HepG2 (cell line): ENCODE data around the gene GRIP2. TPM values are rescaled to one million over a fixed set of nuclear protein-coding genes. Genes with fewer than 3 reads are reported as not detected.

Source experiments
- ATAC-seq: fragments of 200-7000 bp; cut with Tn5 transposase; 3 replicates; pipeline ENCODE4 v1.9.1; 2020; ENCODE audit warnings: mild to moderate bottlenecking, moderate library complexity
- BruUV-seq: library from RNA; stranded (reverse); fragments of 400-500 nt; replicated peaks from 2 replicates; lab custom pipeline; 2021; lab: Mats Ljungman, UMichigan
- CTCF ChIA-PET: fragments of 300-600 bp; formaldehyde crosslinking; extraction: SDS; loops from one replicate; lab custom pipeline; 2021; ENCODE audit warnings: low total read pairs, inconsistent platforms, low intra/inter-chr PET ratio; lab: Yijun Ruan, JAX
- POLR2A ChIA-PET: fragments of 350-600 bp; sonication (Branson Sonifier 250); formaldehyde crosslinking; loops from one replicate; lab custom pipeline; 2020; ENCODE audit warnings: antibody characterized with exemption, inconsistent platforms; lab: Yijun Ruan, JAX
- DNase-seq: peaks from one replicate; pipeline ENCODE4 v3.0.0-alpha.2; 2015; ENCODE audit warnings: low spot score
- FAIRE-seq: peaks from 3 replicates; lab custom pipeline; 2011; peaks lifted over from hg19 to GRCh38; lab: Jason Lieb, UNC
- H2AFZ ChIP-seq: one replicate; pipeline ENCODE4 v1.6.1; 2011; ENCODE audit warnings: low read length, inconsistent platforms
- H3K27ac ChIP-seq: fragments of 300-600 bp; 3 replicates; pipeline ENCODE4 v1.8.0; 2011; ENCODE audit warnings: mixed run types, mild to moderate bottlenecking, mixed read lengths, low read length, inconsistent platforms; ENCODE audit not compliant: insufficient read depth; ENCODE audit errors: extremely low read length
- H3K27me3 ChIP-seq, 2 experiments: fragments of 200-600 bp in 1 of 2; 2 replicates in 1 of 2; 3 replicates in 1 of 2; pipeline versions ENCODE4 v1.6.0 to v1.8.0; 2011; ENCODE audit warnings: low read length in 2 of 2, mild to moderate bottlenecking in 2 of 2, moderate library complexity in 2 of 2, inconsistent platforms in 1 of 2; ENCODE audit not compliant: insufficient read depth in 2 of 2, control insufficient read depth in 1 of 2
- H3K36me3 ChIP-seq, 2 experiments: fragments of 200-600 bp in 1 of 2; replicated peaks in 1 of 2; 2 replicates in 1 of 2; 3 replicates in 1 of 2; pipeline versions ENCODE4 v1.5.1 to v1.8.0; 2011; ENCODE audit warnings: low read length in 2 of 2, inconsistent platforms in 1 of 2; ENCODE audit not compliant: insufficient read depth in 2 of 2, control insufficient read depth in 1 of 2
- H3K4me1 ChIP-seq: 2 replicates; pipeline ENCODE4 v1.5.1; 2012; ENCODE audit warnings: low read length, inconsistent platforms; ENCODE audit not compliant: insufficient read depth
- H3K4me2 ChIP-seq: 2 replicates; pipeline ENCODE4 v1.6.0; 2011; ENCODE audit warnings: low read depth, low read length, inconsistent platforms
- H3K4me3 ChIP-seq, 3 experiments: fragments of 200-600 bp in 1 of 3; sonication (generic), shearing (Covaris generic) in 1 of 3; replicated peaks in 1 of 3; 2 replicates each; pipeline ENCODE4 v1.5.1; 2011 to 2016; ENCODE audit warnings: low read length in 3 of 3, inconsistent platforms in 2 of 3, low read depth in 2 of 3, mild to moderate bottlenecking in 2 of 3, control low read depth in 1 of 3, mixed read lengths in 1 of 3; ENCODE audit not compliant: insufficient read depth in 1 of 3
- H3K79me2 ChIP-seq: one replicate; pipeline ENCODE4 v1.6.1; 2011; ENCODE audit warnings: low read length, inconsistent platforms; ENCODE audit not compliant: insufficient read depth
- H3K9ac ChIP-seq: 2 replicates; pipeline ENCODE4 v1.6.0; 2011; ENCODE audit warnings: mild to moderate bottlenecking, low read depth, low read length, inconsistent platforms; ENCODE audit not compliant: insufficient read depth
- H3K9me3 ChIP-seq: 2 replicates; pipeline ENCODE4 v1.5.1; 2012; ENCODE audit warnings: mild to moderate bottlenecking, low read length
- H4K20me1 ChIP-seq: 2 replicates; pipeline ENCODE4 v1.6.0; 2011; ENCODE audit warnings: inconsistent platforms, mild to moderate bottlenecking, low read length, moderate library complexity; ENCODE audit not compliant: insufficient read depth
- FOSL2 ChIP-seq: sonication (generic); formaldehyde crosslinking; IDR thresholded peaks from 2 replicates; pipeline ENCODE4 v1.4.0; 2020; ENCODE audit warnings: missing genetic modification reagents
- FOXA1 ChIP-seq, 2 experiments: fragments of 450-650 bp in 1 of 2; sonication (generic) in 1 of 2; formaldehyde crosslinking in 1 of 2; IDR thresholded peaks; 2 replicates each; pipeline versions ENCODE4 v1.4.0 to v1.6.1; 2016 to 2020; ENCODE audit warnings: missing genetic modification reagents in 1 of 2
- MLLT10 ChIP-seq: sonication (generic); formaldehyde crosslinking; IDR thresholded peaks from 2 replicates; pipeline ENCODE4 v1.4.0; 2020; ENCODE audit warnings: missing genetic modification reagents
- SCMH1 ChIP-seq: sonication (generic); formaldehyde crosslinking; IDR thresholded peaks from 2 replicates; pipeline ENCODE4 v1.9.0; 2021; ENCODE audit warnings: missing genetic modification reagents, mild to moderate bottlenecking, borderline replicate concordance
- ZNF18 ChIP-seq: sonication (generic); formaldehyde crosslinking; IDR thresholded peaks from 2 replicates; pipeline ENCODE4 v1.8.0; 2022; ENCODE audit warnings: mild to moderate bottlenecking, missing genetic modification reagents; ENCODE audit not compliant: insufficient replicate concordance
- ZNF235 ChIP-seq: sonication (generic); formaldehyde crosslinking; IDR thresholded peaks from 2 replicates; pipeline ENCODE4 v1.8.1; 2023; ENCODE audit warnings: mild to moderate bottlenecking, missing genetic modification reagents, borderline replicate concordance
- ZNF281 ChIP-seq: sonication (generic); formaldehyde crosslinking; IDR thresholded peaks from 2 replicates; pipeline ENCODE4 v1.4.0; 2020; ENCODE audit warnings: missing genetic modification reagents, borderline replicate concordance
- ZNF337 ChIP-seq: sonication (generic); formaldehyde crosslinking; IDR thresholded peaks from 2 replicates; pipeline ENCODE4 v1.5.1; 2020; ENCODE audit warnings: missing genetic modification reagents, low read depth, mild to moderate bottlenecking, borderline replicate concordance
- ZNF557 ChIP-seq: sonication (generic); formaldehyde crosslinking; IDR thresholded peaks from 2 replicates; pipeline ENCODE4 v1.4.0; 2020; ENCODE audit warnings: missing genetic modification reagents
- ZNF713 ChIP-seq: sonication (generic); formaldehyde crosslinking; IDR thresholded peaks from 2 replicates; pipeline ENCODE4 v1.4.0; 2020; ENCODE audit warnings: mild to moderate bottlenecking, missing genetic modification reagents
- ZNF737 ChIP-seq: sonication (generic); formaldehyde crosslinking; IDR thresholded peaks from 2 replicates; pipeline ENCODE4 v1.5.0; 2020; ENCODE audit warnings: missing genetic modification reagents, mild to moderate bottlenecking, borderline replicate concordance
- ZNF749 ChIP-seq: sonication (generic); formaldehyde crosslinking; IDR thresholded peaks from 2 replicates; pipeline ENCODE4 v1.8.0; 2022; ENCODE audit warnings: mild to moderate bottlenecking, missing genetic modification reagents, moderate library complexity, borderline replicate concordance
- WGBS: methylation state at CpG from one replicate; pipeline ENCODE4 v1.1.6; 2017; ENCODE audit warnings: low lambda C conversion rate; 5-methylcytosine and 5-hydroxymethylcytosine counted together
- in situ Hi-C: cut with HindIII; loops from 2 replicates; pipeline ENCODE4 v1.10.0; 2017; ENCODE audit warnings: low pct_unique_long_range_greater_than_20kb; ENCODE audit not compliant: extremely low pct_ligation_motif_present
- intact Hi-C: fragments of 100-400 bp; cut with micrococcal nuclease; formaldehyde crosslinking; loops from one replicate; pipeline ENCODE4 v1.10.0; 2022; ENCODE audit not compliant: unreplicated experiment
- polyA plus RNA-seq, 8 experiments: library from polyadenylated mRNA; depleted of rRNA in 3 of 8; stranded (reverse) in 7 of 8; unstranded in 1 of 8; fragments of >200 nt; fragmentation: Illumina TruSeq in 4 of 8; extraction: Trizol in 4 of 8; gene quantifications; 2 replicates each; pipeline versions ENCODE4 v1.2.1 to v1.2.3, GENCODE V29; 2011 to 2016; ENCODE audit warnings: low read depth in 4 of 8, missing spikeins in 1 of 8, mixed read lengths in 1 of 8; ENCODE audit not compliant: insufficient read depth in 1 of 8
- total RNA-seq, 5 experiments: library from RNA; depleted of rRNA; stranded (reverse); fragments of >200 nt; fragmentation: Illumina TruSeq; extraction: Trizol; gene quantifications; 2 replicates each; pipeline ENCODE4 v1.2.3, GENCODE V29; 2016; ENCODE audit warnings: low read depth in 1 of 5

GRIP2 gene
- total and polyA plus RNA-seq, 2 of the 13 experiments (the other 11 are each of a cell fraction or from before 2014, with no cell fraction given) = 0.11 to 0.24 TPM

DNA sequence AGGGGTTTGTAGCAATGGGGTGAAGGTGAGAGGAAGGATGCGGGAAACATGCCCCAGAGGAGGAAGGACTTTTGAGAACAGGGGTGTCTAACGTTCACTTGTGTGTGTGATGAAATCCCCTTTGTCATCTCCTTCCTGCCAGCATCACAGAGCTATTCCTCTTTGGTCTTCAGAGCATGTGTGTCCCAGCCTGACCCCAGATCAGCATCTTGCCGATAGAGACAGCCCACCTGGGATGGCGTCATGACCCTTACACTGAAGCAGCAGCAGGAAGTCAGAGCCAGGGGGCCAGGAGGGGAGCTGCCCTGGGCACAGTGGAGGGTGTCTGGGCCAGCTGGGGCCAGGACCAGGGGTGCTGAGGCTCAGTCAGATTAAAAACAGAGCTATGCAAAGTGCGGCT lies 29.9 kb upstream of the GRIP2 start:
- Histone ChIP-seq H3K4me2 (no peak overlapping the region), H3K4me1 (peaks cover 13% of the 10 kb centered on the region), H3K9ac (no peak overlapping the region), H4K20me1 (no peaks in the 10 kb centered on the region; the same call in 1 of the 2 replicates), H3K9me3 (no peaks in the 10 kb centered on the region), H3K36me3 (no peaks in the 10 kb centered on the region), H3K27ac (no peak overlapping the region), H3K27me3 (peaks cover 2 to 16% of the 10 kb centered on the region in 2 experiments; a peak in 3 of 5 replicates), H2AFZ (no peak overlapping the region), H3K79me2 (no peaks in the 10 kb centered on the region), H3K4me3 (no peak overlapping the region)
- CTCF ChIA-PET = no interaction called here
- DNase-seq = no peak
- no peak for ATAC-seq
- FAIRE-seq = no peak
- 36% methylated on average over 3 of the region's 5 CpGs for WGBS
- intact Hi-C loops (no loop called here), in situ Hi-C loops (no loop called here)
- no peak for TF ChIP-seq ZNF18
- TF ChIP-seq ZNF713 = no peak
- TF ChIP-seq FOSL2 = no peak
- no peak for TF ChIP-seq FOXA1 (IDR thresholded peaks at IDR 0.05)
- TF ChIP-seq FOXA1 (CRISPR knock-in tag; IDR thresholded peaks at IDR 0.05) = no peak
- POLR2A ChIA-PET = no interaction called here
- no TSS peak for BruUV-seq

DNA sequence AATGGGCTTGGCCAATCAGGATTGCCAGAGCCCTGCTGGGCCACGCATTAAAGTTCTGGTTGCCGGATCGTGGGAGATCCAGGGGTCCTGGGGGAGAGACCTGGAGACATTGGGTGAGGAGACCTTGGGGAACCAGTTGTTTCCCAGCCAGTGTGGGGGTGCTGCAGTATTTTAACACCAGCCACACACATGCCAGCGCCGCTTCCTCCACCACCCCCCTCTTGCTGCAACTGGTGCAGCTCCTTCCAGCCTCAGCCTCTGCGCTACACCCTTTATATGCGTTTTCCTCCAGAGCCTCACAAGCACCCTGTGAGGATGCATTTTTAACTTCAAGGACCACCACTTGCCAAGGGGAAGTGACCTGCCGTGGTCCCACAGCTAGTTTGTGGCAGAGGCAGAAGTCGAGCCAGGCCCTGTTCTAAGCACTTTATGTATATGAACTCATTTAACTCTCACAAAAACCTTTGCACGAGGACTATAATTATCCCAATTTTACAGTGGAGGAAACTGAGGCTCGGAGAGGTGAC lies 29.4 kb upstream of the GRIP2 start:
- Histone ChIP-seq H3K4me3 (no peak overlapping the region), H4K20me1 (no peaks in the 10 kb centered on the region; the same call in 1 of the 2 replicates), H3K9ac (no peak overlapping the region), H2AFZ (no peak overlapping the region), H3K36me3 (no peaks in the 10 kb centered on the region), H3K27ac (no peak overlapping the region), H3K27me3 (peaks cover 2 to 21% of the 10 kb centered on the region in 2 experiments; a peak in 3 of 5 replicates), H3K4me2 (no peak overlapping the region), H3K79me2 (no peaks in the 10 kb centered on the region), H3K4me1 (peaks cover 18% of the 10 kb centered on the region), H3K9me3 (no peaks in the 10 kb centered on the region)
- intact Hi-C loops = no loop called here
- POLR2A ChIA-PET = no interaction called here
- DNase-seq (no peak), ATAC-seq (no peak), FAIRE-seq (no peak)
- no peak for TF ChIP-seq ZNF737
- no peak for TF ChIP-seq FOSL2
- TF ChIP-seq SCMH1 (CRISPR knock-in tag) = no peak
- TF ChIP-seq ZNF337 (CRISPR knock-in tag) = no peak
- no peak for TF ChIP-seq ZNF235
- no peak for TF ChIP-seq ZNF557
- no peak for TF ChIP-seq MLLT10 (CRISPR knock-in tag)
- TF ChIP-seq ZNF281 (CRISPR knock-in tag) = no peak
- TF ChIP-seq ZNF749 = no peak
- WGBS = 63% methylated on average over 10 of the region's 11 CpGs
- in situ Hi-C loops = no loop called here
- BruUV-seq = no TSS peak
- CTCF ChIA-PET = no interaction called here
